AG04450 (cell line): Measurements from ENCODE around the gene RGS6. TPM values are rescaled to one million over a fixed set of nuclear protein-coding genes. Genes with fewer than 3 reads are reported as not detected.

ENCODE experiments used
- CTCF ChIA-PET: fragments of 300-600, 350-600 bp; formaldehyde crosslinking; extraction: SDS; loops from one replicate; lab custom pipeline; 2022; ENCODE audit warnings: antibody characterized with exemption, inconsistent platforms; lab: Charles Lee
- POLR2A ChIA-PET: fragments of 350-600 bp; formaldehyde crosslinking; extraction: SDS; loops from one replicate; lab custom pipeline; 2021; ENCODE audit warnings: antibody characterized with exemption, inconsistent platforms; lab: Yijun Ruan, JAX
- DNase-seq: peaks from one replicate; pipeline ENCODE4 v3.0.0-alpha.2; 2011; ENCODE audit warnings: low read depth, low spot score
- H3K27ac ChIP-seq: one replicate; pipeline ENCODE4 v1.5.1; 2012; ENCODE audit warnings: low read depth, low read length, control low read depth
- H3K27me3 ChIP-seq: one replicate; pipeline ENCODE4 v1.6.0; 2012; ENCODE audit warnings: low read length; ENCODE audit not compliant: control insufficient read depth, insufficient read depth
- H3K4me3 ChIP-seq: 2 replicates; pipeline ENCODE4 v1.5.1; 2011; ENCODE audit warnings: mild to moderate bottlenecking, low read depth, low read length, control low read depth
- H3K9me3 ChIP-seq: 2 replicates; pipeline ENCODE4 v1.5.1; 2012; ENCODE audit warnings: low read length; ENCODE audit not compliant: control insufficient read depth, insufficient read depth
- polyA plus RNA-seq: library from polyadenylated mRNA; depleted of rRNA; stranded (reverse); fragments of >200 nt; gene quantifications from 2 replicates; pipeline ENCODE4 v1.2.3, GENCODE V29; 2011
- TF ChIP-seq, protein P1 (sequence below): IDR thresholded peaks from 2 replicates; pipeline ENCODE4 v1.5.1; 2011; ENCODE audit warnings: low read depth, low read length, control low read depth, inconsistent platforms

Gene RGS6
- polyA plus RNA-seq, 1 experiment: not detected

GRCh38 chr14:72146241-72146640 is 214.0 kb downstream of the RGS6 start:
- TF ChIP-seq, protein P1, sequence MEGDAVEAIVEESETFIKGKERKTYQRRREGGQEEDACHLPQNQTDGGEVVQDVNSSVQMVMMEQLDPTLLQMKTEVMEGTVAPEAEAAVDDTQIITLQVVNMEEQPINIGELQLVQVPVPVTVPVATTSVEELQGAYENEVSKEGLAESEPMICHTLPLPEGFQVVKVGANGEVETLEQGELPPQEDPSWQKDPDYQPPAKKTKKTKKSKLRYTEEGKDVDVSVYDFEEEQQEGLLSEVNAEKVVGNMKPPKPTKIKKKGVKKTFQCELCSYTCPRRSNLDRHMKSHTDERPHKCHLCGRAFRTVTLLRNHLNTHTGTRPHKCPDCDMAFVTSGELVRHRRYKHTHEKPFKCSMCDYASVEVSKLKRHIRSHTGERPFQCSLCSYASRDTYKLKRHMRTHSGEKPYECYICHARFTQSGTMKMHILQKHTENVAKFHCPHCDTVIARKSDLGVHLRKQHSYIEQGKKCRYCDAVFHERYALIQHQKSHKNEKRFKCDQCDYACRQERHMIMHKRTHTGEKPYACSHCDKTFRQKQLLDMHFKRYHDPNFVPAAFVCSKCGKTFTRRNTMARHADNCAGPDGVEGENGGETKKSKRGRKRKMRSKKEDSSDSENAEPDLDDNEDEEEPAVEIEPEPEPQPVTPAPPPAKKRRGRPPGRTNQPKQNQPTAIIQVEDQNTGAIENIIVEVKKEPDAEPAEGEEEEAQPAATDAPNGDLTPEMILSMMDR: no peak
- POLR2A ChIA-PET: no interaction called here
- CTCF ChIA-PET: no interaction called here

GRCh38 chr14:72154645-72155378 is 222.6 kb downstream of the RGS6 start:
- DNase-seq: no peak
- no peaks in the 10 kb centered on the region for H3K27me3 ChIP-seq
- TF ChIP-seq, protein P1: no peak
- CTCF ChIA-PET: no interaction called here
- no peak overlapping the region for H3K27ac ChIP-seq
- POLR2A ChIA-PET: no interaction called here
- no peaks in the 10 kb centered on the region for H3K9me3 ChIP-seq
- no peak overlapping the region for H3K4me3 ChIP-seq

More at GRCh38 chr14:72146241-72146640, 214.0 kb downstream of the RGS6 start:
- DNase-seq: no peak
- H3K9me3 ChIP-seq: no peaks in the 10 kb centered on the region
- H3K27ac ChIP-seq: no peak overlapping the region
- H3K27me3 ChIP-seq: peaks cover 2% of the 10 kb centered on the region
- no peak overlapping the region for H3K4me3 ChIP-seq

DNA sequence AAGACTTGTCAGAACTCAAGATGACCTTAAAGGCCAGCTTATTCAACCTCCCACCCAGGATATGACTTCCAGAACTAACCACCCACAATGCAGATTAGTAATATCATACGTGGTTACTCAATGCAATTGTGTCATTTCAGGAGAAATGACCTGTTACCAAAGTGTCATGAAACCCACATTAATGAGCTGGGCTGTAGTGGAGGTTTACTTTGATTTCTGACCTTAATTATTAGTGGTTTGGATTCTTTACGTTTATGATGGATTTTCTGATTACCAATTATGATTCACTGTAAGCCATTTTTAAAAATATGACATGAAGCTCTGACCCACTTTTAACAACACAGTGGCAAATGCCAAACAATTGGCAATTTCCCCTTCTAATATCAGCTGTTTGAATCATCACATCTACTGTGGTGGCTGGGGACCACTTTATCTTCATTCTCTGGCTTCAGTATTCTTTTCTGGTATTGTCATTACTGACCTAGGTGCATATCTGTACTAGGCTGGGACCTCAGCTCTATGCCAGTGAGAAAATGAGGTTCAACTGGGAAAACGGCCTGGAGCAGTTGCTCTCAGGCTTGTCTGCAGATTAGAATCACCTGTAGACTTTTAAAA is 223.3 kb downstream of the RGS6 start:
- no peak overlapping the region for H3K27ac ChIP-seq
- H3K4me3 ChIP-seq: no peak overlapping the region
- DNase-seq: no peak
- H3K27me3 ChIP-seq: no peaks in the 10 kb centered on the region
- ChIA-PET CTCF (no interaction called here), POLR2A (no interaction called here)
- H3K9me3 ChIP-seq: no peaks in the 10 kb centered on the region
- TF ChIP-seq, protein P1: no peak

- ChIA-PET CTCF (interaction anchor here (0.6 kb wide), 1 partner anchor 17 kb away, joined by 3 read pairs; no protein-coding TSS in a partner anchor), POLR2A (no interaction called here)
- TF ChIP-seq, protein P1: no peak
- no peak overlapping the region for H3K4me3 ChIP-seq
- H3K9me3 ChIP-seq: no peaks in the 10 kb centered on the region
- no peak overlapping the region for H3K27ac ChIP-seq
- DNase-seq: no peak
- no peaks in the 10 kb centered on the region for H3K27me3 ChIP-seq
These were observed 232.4 kb downstream of the RGS6 start for GRCh38 chr14:72164420-72165228.
